Activated T-cell treated with anti-CD3 and anti-CD28 coated beads, Interleukin-2, amount 50 U/mL, for 24 hours (primary cell): ENCODE measurements around the gene PLXDC2.

Source experiments
- DNase-seq: peaks from one replicate; pipeline ENCODE4 v3.0.0-alpha.2; 2020
- H3K27ac Mint-ChIP-seq: 2 replicates; pipeline ENCODE4 v1.8.0; 2020; ENCODE audit warnings: mild to moderate bottlenecking, mixed read lengths
- H3K27me3 Mint-ChIP-seq: 2 replicates; pipeline ENCODE4 v1.8.0; 2020; ENCODE audit warnings: mixed read lengths
- H3K36me3 Mint-ChIP-seq: 2 replicates; pipeline ENCODE4 v1.8.0; 2020; ENCODE audit warnings: low read depth, mixed read lengths
- H3K4me1 Mint-ChIP-seq: 2 replicates; pipeline ENCODE4 v1.8.0; 2020; ENCODE audit warnings: low read depth, mixed read lengths
- H3K4me3 Mint-ChIP-seq: 2 replicates; pipeline ENCODE4 v1.8.0; 2020; ENCODE audit warnings: mild to moderate bottlenecking, moderate library complexity, mixed read lengths
- H3K9me3 Mint-ChIP-seq: 2 replicates; pipeline ENCODE4 v1.8.0; 2020; ENCODE audit warnings: mixed read lengths

PLXDC2 gene

DNA sequence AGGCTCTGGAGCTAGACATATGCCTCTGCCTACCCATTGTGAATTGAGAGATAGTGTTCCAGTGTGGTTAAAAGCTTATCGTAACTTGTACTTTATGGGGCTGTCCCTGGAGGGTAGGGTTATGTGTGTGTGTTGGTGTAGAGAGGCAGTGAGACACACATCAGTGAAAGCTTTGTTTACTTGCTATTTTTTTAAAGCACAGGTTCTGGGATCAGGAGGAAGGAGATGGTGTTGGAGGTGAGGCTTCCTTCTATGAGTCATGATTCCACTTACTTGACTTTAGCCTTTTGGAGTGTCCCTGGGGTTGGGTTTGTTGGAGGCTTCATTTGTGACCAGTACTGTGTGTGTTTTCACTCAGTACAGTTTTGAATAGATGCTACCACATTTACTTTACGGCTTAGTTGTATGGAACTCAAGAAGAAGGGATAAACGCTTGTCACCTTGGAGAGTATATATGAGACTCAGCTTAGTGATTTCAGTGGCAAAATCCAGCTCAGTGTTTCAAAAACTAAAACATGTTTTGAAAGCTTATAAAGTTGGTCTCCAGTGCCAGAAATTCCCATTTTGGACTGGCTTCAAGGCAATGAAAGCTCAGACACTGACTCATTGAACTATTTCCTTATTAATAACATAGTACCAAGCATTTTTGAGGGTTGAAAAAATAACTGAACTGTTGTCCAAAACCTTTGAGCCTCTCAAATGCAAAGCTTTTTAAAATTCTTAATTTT lies 106.2 kb downstream of the PLXDC2 start:
- H3K36me3 Mint-ChIP-seq = no peaks in the 10 kb centered on the region
- no peak for DNase-seq
- H3K27ac Mint-ChIP-seq = peak overlapping the region; percentile 63
- H3K9me3 Mint-ChIP-seq = peaks cover 8% of the 10 kb centered on the region
- H3K27me3 Mint-ChIP-seq = no peaks in the 10 kb centered on the region
- no peak overlapping the region for H3K4me3 Mint-ChIP-seq
- no peaks in the 10 kb centered on the region for H3K4me1 Mint-ChIP-seq

DNA sequence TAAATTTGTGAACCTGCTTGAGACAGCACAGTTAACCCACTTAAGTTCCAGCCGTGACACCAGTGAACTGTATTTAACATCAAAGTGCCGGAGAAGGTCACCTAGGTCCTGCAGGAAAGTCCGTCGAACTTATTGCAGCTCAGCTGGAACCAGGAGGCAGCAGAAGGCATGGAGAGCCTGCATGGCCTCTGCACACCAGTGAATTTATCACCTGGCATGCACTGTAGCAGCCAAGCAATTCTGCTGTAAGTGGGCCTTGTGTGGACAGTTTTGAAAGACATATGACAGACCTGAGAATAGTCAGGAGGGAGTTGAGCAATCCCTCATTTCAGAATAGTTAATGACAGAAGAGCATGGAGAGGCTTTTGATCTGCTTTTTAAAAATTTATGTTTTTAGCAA lies 108.8 kb downstream of the PLXDC2 start:
- H3K9me3 Mint-ChIP-seq = peaks cover 8% of the 10 kb centered on the region
- H3K36me3 Mint-ChIP-seq = no peaks in the 10 kb centered on the region
- no peaks in the 10 kb centered on the region for H3K27me3 Mint-ChIP-seq
- H3K4me3 Mint-ChIP-seq = no peak overlapping the region
- no peaks in the 10 kb centered on the region for H3K4me1 Mint-ChIP-seq
- DNase-seq = no peak
- no peak overlapping the region for H3K27ac Mint-ChIP-seq

- Mint-ChIP-seq H3K9me3 (peaks cover 8% of the 10 kb centered on the region), H3K4me1 (no peaks in the 10 kb centered on the region), H3K4me3 (no peak overlapping the region), H3K36me3 (no peaks in the 10 kb centered on the region), H3K27ac (no peak overlapping the region), H3K27me3 (no peaks in the 10 kb centered on the region)
- no peak for DNase-seq
Measured at GRCh38 chr10:19928936-19929335, 112.7 kb downstream of the PLXDC2 start.

- no peaks in the 10 kb centered on the region for H3K36me3 Mint-ChIP-seq
- H3K9me3 Mint-ChIP-seq = peaks cover 8% of the 10 kb centered on the region
- no peak overlapping the region for H3K4me3 Mint-ChIP-seq
- H3K4me1 Mint-ChIP-seq = no peaks in the 10 kb centered on the region
- H3K27me3 Mint-ChIP-seq = no peaks in the 10 kb centered on the region
- DNase-seq = no peak
- H3K27ac Mint-ChIP-seq = no peak overlapping the region
Measured at GRCh38 chr10:19929506-19930140, 113.4 kb downstream of the PLXDC2 start.

- Mint-ChIP-seq H3K36me3 (no peaks in the 10 kb centered on the region), H3K4me1 (no peaks in the 10 kb centered on the region), H3K27ac (no peak overlapping the region), H3K27me3 (no peaks in the 10 kb centered on the region), H3K9me3 (peaks cover 8% of the 10 kb centered on the region), H3K4me3 (no peak overlapping the region)
- DNase-seq = no peak
Measured at GRCh38 chr10:19930936-19931893, 115.0 kb downstream of the PLXDC2 start.

GRCh38 chr10:19931894-19932590 lies 115.8 kb downstream of the PLXDC2 start:
- H3K27ac Mint-ChIP-seq = no peak overlapping the region
- no peaks in the 10 kb centered on the region for H3K36me3 Mint-ChIP-seq
- no peak for DNase-seq
- peaks cover 6% of the 10 kb centered on the region for H3K9me3 Mint-ChIP-seq
- H3K27me3 Mint-ChIP-seq = no peaks in the 10 kb centered on the region
- no peaks in the 10 kb centered on the region for H3K4me1 Mint-ChIP-seq
- no peak overlapping the region for H3K4me3 Mint-ChIP-seq

DNA sequence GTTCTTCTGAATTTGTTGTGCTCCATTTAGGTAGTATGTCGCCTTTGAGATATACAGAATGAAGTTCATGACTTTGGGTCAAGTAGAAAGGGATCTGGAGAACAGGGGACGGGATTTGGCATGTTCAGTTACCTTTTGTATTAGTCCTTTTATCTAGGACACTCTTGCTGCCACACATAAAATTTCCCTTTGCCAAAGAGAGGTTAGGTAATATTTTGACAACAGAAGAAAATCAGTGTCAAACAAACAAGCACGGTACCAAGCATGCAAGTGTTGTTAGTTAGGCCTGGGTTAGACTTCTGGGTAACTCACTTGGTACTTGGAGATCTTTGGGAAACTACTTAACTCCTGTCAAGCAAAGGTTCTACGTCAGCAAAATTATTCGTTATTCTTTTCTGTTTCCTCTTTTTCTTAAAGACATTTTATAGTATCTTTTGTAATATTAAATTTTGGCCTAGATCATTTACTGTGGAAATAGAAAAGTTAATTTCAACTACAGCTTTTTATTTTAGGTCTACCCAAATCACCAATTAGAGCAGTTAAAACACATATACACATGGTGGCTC lies 116.7 kb downstream of the PLXDC2 start:
- Mint-ChIP-seq H3K9me3 (peaks cover 6% of the 10 kb centered on the region), H3K4me3 (no peak overlapping the region), H3K4me1 (no peaks in the 10 kb centered on the region), H3K27me3 (no peaks in the 10 kb centered on the region), H3K36me3 (no peaks in the 10 kb centered on the region), H3K27ac (no peak overlapping the region)
- DNase-seq = no peak

GRCh38 chr10:19933772-19934171 lies 117.5 kb downstream of the PLXDC2 start:
- Mint-ChIP-seq H3K4me1 (no peaks in the 10 kb centered on the region), H3K27ac (no peak overlapping the region), H3K4me3 (no peak overlapping the region), H3K9me3 (peaks cover 9% of the 10 kb centered on the region), H3K36me3 (no peaks in the 10 kb centered on the region), H3K27me3 (no peaks in the 10 kb centered on the region)
- no peak for DNase-seq

- peaks cover 9% of the 10 kb centered on the region for H3K9me3 Mint-ChIP-seq
- no peak overlapping the region for H3K4me3 Mint-ChIP-seq
- H3K36me3 Mint-ChIP-seq = no peaks in the 10 kb centered on the region
- H3K4me1 Mint-ChIP-seq = no peaks in the 10 kb centered on the region
- no peak for DNase-seq
- no peaks in the 10 kb centered on the region for H3K27me3 Mint-ChIP-seq
- H3K27ac Mint-ChIP-seq = no peak overlapping the region
Measured at GRCh38 chr10:19935176-19935575, 118.9 kb downstream of the PLXDC2 start.

GRCh38 chr10:19936289-19936688 lies 120.1 kb downstream of the PLXDC2 start:
- Mint-ChIP-seq H3K4me3 (no peak overlapping the region), H3K27me3 (no peaks in the 10 kb centered on the region), H3K9me3 (peaks cover 9% of the 10 kb centered on the region), H3K36me3 (no peaks in the 10 kb centered on the region), H3K27ac (no peak overlapping the region), H3K4me1 (no peaks in the 10 kb centered on the region)
- DNase-seq = no peak

DNA sequence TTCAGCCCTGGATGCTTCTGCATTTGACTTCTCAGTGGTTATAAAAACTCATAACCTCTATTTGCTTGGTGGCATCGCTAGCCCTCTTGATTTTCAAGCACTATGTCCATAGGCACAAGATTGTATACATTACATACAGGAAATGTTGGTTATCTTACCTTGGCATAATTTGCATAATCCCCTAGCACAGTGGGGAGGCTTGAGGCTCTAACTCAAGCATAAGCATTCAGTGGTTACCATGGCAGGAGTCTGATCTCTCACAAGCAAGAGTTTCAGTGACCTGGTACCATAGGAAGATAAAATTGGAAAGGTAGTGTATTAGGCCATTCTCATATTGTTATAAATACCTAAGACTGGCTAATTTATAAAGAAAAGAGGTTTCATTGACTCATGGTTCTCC lies 121.8 kb downstream of the PLXDC2 start:
- Mint-ChIP-seq H3K4me1 (no peaks in the 10 kb centered on the region), H3K27me3 (no peaks in the 10 kb centered on the region), H3K27ac (no peak overlapping the region), H3K4me3 (no peak overlapping the region), H3K9me3 (peaks cover 6% of the 10 kb centered on the region), H3K36me3 (no peaks in the 10 kb centered on the region)
- no peak for DNase-seq

DNA sequence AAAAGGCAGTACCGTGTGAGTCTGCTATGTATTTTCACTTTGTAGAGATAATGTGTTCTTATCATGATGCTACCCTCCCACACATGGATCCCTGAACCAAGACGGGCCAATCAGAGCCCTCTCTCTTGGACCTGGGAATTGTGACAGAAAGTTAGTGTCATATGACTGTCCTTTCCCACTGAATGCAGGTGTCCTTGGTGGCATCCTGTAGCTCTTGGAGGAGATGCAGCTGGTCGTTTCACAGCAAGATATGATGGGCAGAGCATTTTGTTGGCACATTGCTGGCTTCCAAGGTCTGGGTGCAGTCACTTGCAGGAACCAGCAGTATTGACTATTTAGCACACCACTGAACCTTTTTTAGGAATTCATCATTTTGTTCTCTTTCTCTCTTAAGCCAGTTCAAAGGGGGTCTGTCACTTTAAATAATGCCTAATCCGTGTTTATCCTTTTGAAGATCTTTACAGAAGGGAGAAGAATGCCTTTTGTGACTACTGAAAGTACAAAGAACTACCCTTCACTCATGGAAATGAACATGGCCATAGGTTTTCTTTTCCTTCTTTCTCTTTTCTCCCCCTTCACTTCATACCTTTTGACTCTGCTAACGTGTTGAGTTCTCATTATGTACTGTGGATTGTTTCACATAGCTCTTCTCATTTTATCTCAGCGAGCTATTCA lies 125.1 kb downstream of the PLXDC2 start:
- DNase-seq = no peak
- peaks cover 6% of the 10 kb centered on the region for H3K9me3 Mint-ChIP-seq
- H3K36me3 Mint-ChIP-seq = no peaks in the 10 kb centered on the region
- no peaks in the 10 kb centered on the region for H3K27me3 Mint-ChIP-seq
- H3K4me3 Mint-ChIP-seq = no peak overlapping the region
- H3K27ac Mint-ChIP-seq = no peak overlapping the region
- no peaks in the 10 kb centered on the region for H3K4me1 Mint-ChIP-seq

GRCh38 chr10:19944911-19945663 lies 128.9 kb downstream of the PLXDC2 start:
- H3K9me3 Mint-ChIP-seq = peaks cover 3% of the 10 kb centered on the region
- no peaks in the 10 kb centered on the region for H3K36me3 Mint-ChIP-seq
- DNase-seq = no peak
- H3K27me3 Mint-ChIP-seq = no peaks in the 10 kb centered on the region
- H3K4me3 Mint-ChIP-seq = no peak overlapping the region
- no peak overlapping the region for H3K27ac Mint-ChIP-seq
- no peaks in the 10 kb centered on the region for H3K4me1 Mint-ChIP-seq
